ENCODE data around the gene RGS2. TPM values are rescaled to one million over a fixed set of nuclear protein-coding genes. Genes with fewer than 3 reads are reported as not detected.

The RGS2 gene
- polyA plus RNA-seq, 1 experiment = 11.5 TPM

GRCh38 chr1:192801451-192801850 is 7.4 kb upstream of the RGS2 start:
- POLR2A ChIA-PET = no interaction called here
- CTCF ChIA-PET = interaction anchor here (1.2 to 1.4 kb wide), 2 partner anchors 17 to 191 kb away, joined by 3 to 6 read pairs; no protein-coding TSS in a partner anchor
- no peak overlapping the region for H3K4me3 ChIP-seq (ENCODE audit: low read depth, low read length)
- no peak for TF ChIP-seq CTCF (IDR thresholded peaks at IDR 0.05; ENCODE audit: insufficient read depth, low read depth, low read length)
- no peaks in the 10 kb centered on the region for H3K36me3 ChIP-seq (ENCODE audit: control insufficient read depth, insufficient read depth, low read length)
- no peaks in the 10 kb centered on the region for H3K27me3 ChIP-seq (ENCODE audit: control insufficient read depth, insufficient read depth, low read length)
- no peak for DNase-seq (ENCODE audit: low read depth)

DNA sequence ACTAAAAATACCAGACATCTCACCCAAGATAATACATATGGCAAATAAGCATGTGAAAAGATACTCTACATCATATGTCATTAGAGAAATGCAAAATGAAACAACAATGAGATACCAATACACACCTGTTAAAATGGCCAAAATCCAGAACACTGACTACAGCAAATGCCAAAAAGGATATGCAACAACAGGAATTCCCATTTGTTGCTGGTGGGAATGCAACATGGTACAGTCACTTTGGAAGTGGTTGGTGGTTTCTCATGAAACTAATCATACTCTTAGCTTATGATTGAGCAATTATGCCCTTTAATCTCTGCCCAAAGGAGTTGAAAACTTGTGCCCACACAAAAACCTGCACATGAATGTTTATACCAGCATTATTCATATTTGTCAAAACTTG is 6.4 kb upstream of the RGS2 start:
- TF ChIP-seq CTCF (IDR thresholded peaks at IDR 0.05; ENCODE audit: insufficient read depth, low read depth, low read length) = no peak
- ChIA-PET POLR2A (no interaction called here), CTCF (no interaction called here)
- Histone ChIP-seq H3K27me3 (ENCODE audit: control insufficient read depth, insufficient read depth, low read length) (no peaks in the 10 kb centered on the region), H3K36me3 (ENCODE audit: control insufficient read depth, insufficient read depth, low read length) (no peaks in the 10 kb centered on the region), H3K4me3 (ENCODE audit: low read depth, low read length) (no peak overlapping the region)
- no peak for DNase-seq (ENCODE audit: low read depth)

GRCh38 chr1:192803501-192803900 is 5.3 kb upstream of the RGS2 start:
- DNase-seq (ENCODE audit: low read depth) = no peak
- TF ChIP-seq CTCF (IDR thresholded peaks at IDR 0.05; ENCODE audit: insufficient read depth, low read depth, low read length) = no peak
- ChIA-PET CTCF (interaction anchor here (0.9 to 6.9 kb wide), 2 partner anchors 216 to 229 kb away, joined by 3 to 61 read pairs; no protein-coding TSS in a partner anchor), POLR2A (no interaction called here)
- no peak overlapping the region for H3K4me3 ChIP-seq (ENCODE audit: low read depth, low read length)
- H3K27me3 ChIP-seq (ENCODE audit: control insufficient read depth, insufficient read depth, low read length) = no peaks in the 10 kb centered on the region
- H3K36me3 ChIP-seq (ENCODE audit: control insufficient read depth, insufficient read depth, low read length) = no peaks in the 10 kb centered on the region

DNA sequence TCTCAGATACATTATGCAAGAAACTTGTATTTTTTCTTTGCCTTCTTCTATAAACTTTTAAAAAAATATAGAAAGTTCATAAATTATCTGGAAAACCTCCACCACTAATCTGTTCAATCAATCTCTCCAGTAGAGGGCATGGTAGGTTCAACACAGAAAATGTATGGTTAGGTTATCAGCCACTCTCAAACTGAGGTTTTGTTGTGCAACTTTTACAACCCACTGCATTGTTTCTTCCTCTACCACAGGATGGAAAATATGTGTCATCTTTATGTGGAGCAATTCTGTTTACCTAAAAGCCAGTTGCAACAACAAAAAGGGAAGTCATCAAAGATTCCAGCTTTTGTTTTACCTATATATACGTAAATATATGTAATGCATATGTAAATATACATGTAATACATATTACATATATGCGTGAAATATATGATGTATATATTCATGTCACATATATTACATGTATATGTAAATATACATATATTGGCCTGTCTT is 3.0 kb upstream of the RGS2 start:
- peak; percentile 69 for DNase-seq (ENCODE audit: low read depth)
- H3K4me3 ChIP-seq (ENCODE audit: low read depth, low read length) = no peak overlapping the region
- POLR2A ChIA-PET = no interaction called here
- CTCF ChIA-PET = interaction anchor here (0.7 to 6.9 kb wide), 16 partner anchors 9 to 331 kb away, joined by 3 to 61 read pairs (median 4); partner anchors contain the start of genes RO60 and UCHL5
- no peaks in the 10 kb centered on the region for H3K36me3 ChIP-seq (ENCODE audit: control insufficient read depth, insufficient read depth, low read length)
- peak; percentile 62 for TF ChIP-seq CTCF (IDR thresholded peaks at IDR 0.05; ENCODE audit: insufficient read depth, low read depth, low read length)
- no peaks in the 10 kb centered on the region for H3K27me3 ChIP-seq (ENCODE audit: control insufficient read depth, insufficient read depth, low read length)

DNA sequence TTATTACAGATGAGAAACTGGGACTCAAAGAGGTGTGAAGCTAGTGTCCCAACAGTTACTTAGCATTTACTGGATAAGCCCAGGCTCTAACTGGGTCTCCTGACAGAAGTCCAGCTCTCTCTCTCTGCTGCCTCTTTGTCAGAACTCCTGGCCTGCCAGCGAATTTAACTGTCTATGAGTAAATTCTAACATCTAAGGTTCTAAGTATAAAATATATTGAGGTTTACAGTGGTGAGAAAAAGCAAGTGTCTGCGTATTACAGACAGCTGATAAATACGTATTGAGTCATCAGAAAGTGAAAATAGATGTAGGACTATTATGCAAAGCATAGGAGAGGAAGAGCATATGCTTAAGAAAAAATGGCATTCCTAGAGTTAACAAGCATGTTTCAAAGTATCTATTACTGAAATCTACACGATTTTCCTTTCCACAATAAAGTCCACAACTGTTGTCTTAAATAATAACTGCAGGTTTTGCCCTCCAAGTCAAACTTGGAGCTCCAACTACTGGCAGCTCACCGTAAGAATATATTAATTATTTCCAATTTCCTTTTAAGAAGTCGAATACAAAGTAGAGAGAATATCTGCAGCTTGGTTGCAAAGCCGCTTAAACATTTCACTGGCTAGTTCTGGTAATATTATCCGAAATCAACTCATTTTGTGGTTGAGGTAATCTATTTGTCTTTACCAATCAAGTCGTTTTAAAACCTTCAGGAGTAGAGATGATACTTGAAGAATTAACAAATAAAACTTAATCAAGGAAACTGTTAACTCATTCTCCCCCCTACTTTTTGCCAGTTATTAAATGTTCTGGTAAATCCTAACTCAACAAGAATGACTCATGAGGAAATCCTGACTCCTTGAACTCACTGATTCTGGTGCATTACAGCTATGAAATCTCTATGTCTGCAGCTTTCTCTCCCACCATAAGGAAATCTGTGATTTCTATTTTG is 1.4 kb upstream of the RGS2 start:
- H3K4me3 ChIP-seq (ENCODE audit: low read depth, low read length) = no peak overlapping the region; the same call in 1 of the 2 replicates
- DNase-seq (ENCODE audit: low read depth) = no peak
- ChIA-PET POLR2A (no interaction called here), CTCF (interaction anchor here (0.9 to 6.9 kb wide), 12 partner anchors 12 to 330 kb away, joined by 3 to 61 read pairs (median 4); no protein-coding TSS in a partner anchor)
- 0 out of 2 replicates have a peak, but pooled peaks cover 3% of the 10 kb centered on the region for H3K36me3 ChIP-seq (ENCODE audit: control insufficient read depth, insufficient read depth, low read length)
- H3K27me3 ChIP-seq (ENCODE audit: control insufficient read depth, insufficient read depth, low read length) = no peaks in the 10 kb centered on the region
- peak; percentile 6; the same call in 1 of the 2 replicates for TF ChIP-seq CTCF (IDR thresholded peaks at IDR 0.05; ENCODE audit: insufficient read depth, low read depth, low read length)

All from BJ (cell line).